AG04449 (cell line): ENCODE data around the gene MRPL39.
A peak's percentile ranks its signal among the peaks of the same experiment; 100 is the strongest.

Source experiments
- CTCF ChIA-PET: fragments of 350-600 bp; formaldehyde crosslinking; extraction: SDS; loops from one replicate; lab custom pipeline; 2021; ENCODE audit warnings: antibody characterized with exemption; lab: Yijun Ruan, JAX
- POLR2A ChIA-PET: fragments of 400-600, 350-600 bp; formaldehyde crosslinking; extraction: SDS; loops from one replicate; lab custom pipeline; 2020; ENCODE audit warnings: antibody characterized with exemption, inconsistent platforms; lab: Yijun Ruan, JAX
- DNase-seq: peaks from one replicate; pipeline ENCODE4 v3.0.0-alpha.2; 2010; ENCODE audit warnings: low read depth, low spot score
- H3K4me3 ChIP-seq: 2 replicates; pipeline ENCODE4 v1.5.1; 2011; ENCODE audit warnings: low read depth, mild to moderate bottlenecking, control low read depth, low read length
- CTCF ChIP-seq: IDR thresholded peaks from one replicate; pipeline ENCODE4 v1.5.1; 2011; ENCODE audit warnings: mild to moderate bottlenecking, moderate library complexity, low read length, control low read depth, inconsistent platforms; ENCODE audit not compliant: insufficient read depth; ENCODE audit errors: missing control alignments

MRPL39 gene

GRCh38 chr21:25624511-25624910 lies 17.2 kb upstream of the MRPL39 start:
- no peak for DNase-seq
- H3K4me3 ChIP-seq: no peak overlapping the region
- ChIA-PET CTCF (interaction anchor here (0.8 to 3.4 kb wide), 4 partner anchors 8 to 16 kb away, joined by 3 to 14 read pairs (median 3); no protein-coding TSS in a partner anchor), POLR2A (no interaction called here)
- TF ChIP-seq CTCF: no peak

- no peak overlapping the region for H3K4me3 ChIP-seq
- ChIA-PET POLR2A (no interaction called here), CTCF (interaction anchor here (3.9 kb wide), 1 partner anchor 11 kb away, joined by 31 read pairs; no protein-coding TSS in a partner anchor)
- no peak for DNase-seq
- TF ChIP-seq CTCF: no peak
These were observed 11.9 kb upstream of the MRPL39 start for GRCh38 chr21:25619198-25619597.

- no peak for TF ChIP-seq CTCF
- ChIA-PET POLR2A (no interaction called here), CTCF (no interaction called here)
- H3K4me3 ChIP-seq: no peak overlapping the region
- no peak for DNase-seq
These were observed 8.6 kb upstream of the MRPL39 start for GRCh38 chr21:25615880-25616279.

- CTCF ChIA-PET: interaction anchor here (1.1 kb wide), 1 partner anchor 92 kb away, joined by 3 read pairs; no protein-coding TSS in a partner anchor
These were observed 7.2 kb upstream of the MRPL39 start for GRCh38 chr21:25614441-25614840.

GRCh38 chr21:25608044-25608737 lies 910 bp upstream of the MRPL39 start:
- peak overlapping the region; percentile 82 for H3K4me3 ChIP-seq

More at GRCh38 chr21:25614441-25614840, 7.2 kb upstream of the MRPL39 start:
- DNase-seq: no peak
- H3K4me3 ChIP-seq: no peak overlapping the region
- no peak for TF ChIP-seq CTCF
- POLR2A ChIA-PET: no interaction called here

More at GRCh38 chr21:25608044-25608737, 910 bp upstream of the MRPL39 start:
- peak; percentile 31 for DNase-seq
- TF ChIP-seq CTCF: peak; percentile 88
- ChIA-PET CTCF (interaction anchor here (0.5 to 3.9 kb wide), 71 partner anchors 9 to 1110 kb away, joined by 3 to 78 read pairs (median 4); partner anchors contain the start of genes ATP5PF, GABPA and JAM2), POLR2A (no interaction called here)
